ENCODE results near the gene LGR4. TPM values are rescaled to one million over a fixed set of nuclear protein-coding genes. Genes with fewer than 3 reads are reported as not detected.
A peak's percentile ranks its signal among the peaks of the same experiment; 100 is the strongest.

LGR4 gene
- total RNA-seq, 3 donors from 2014 or later (not counting 1 experiment from before 2014, with no cell fraction given), result 0.08 to 0.70 (median 0.35) TPM

DNA sequence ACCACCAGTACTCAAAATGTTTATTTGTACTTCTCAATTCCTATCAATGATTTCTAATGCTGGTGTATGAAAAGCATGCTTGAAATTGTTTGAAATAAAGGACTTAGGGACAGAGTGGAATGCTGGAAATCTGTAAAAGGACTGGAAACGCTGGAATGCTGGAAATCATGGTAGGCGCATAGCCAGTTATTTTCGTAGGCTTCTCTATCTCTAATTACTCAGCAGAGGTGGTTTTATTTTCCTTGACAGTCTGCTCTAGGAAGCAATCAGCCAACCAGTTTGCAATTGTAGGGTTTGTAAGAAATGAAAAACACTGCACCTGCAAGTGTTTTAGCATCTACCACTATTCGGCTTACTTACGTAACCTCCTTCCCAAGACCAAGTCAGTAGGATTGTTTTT, 33.2 kb upstream of the LGR4 start:
- intact Hi-C loops (cut with micrococcal nuclease), result loop anchor here (1.0 kb wide), 1 partner anchor 142 kb away; the partner anchor contains the start of gene CCDC34
- peak overlapping the region; percentile 97 for H3K27ac ChIP-seq (ENCODE audit: low read length)
- DNase-seq, result no peak
- no peaks in the 10 kb centered on the region for H3K27me3 ChIP-seq (ENCODE audit: control insufficient read depth, insufficient read depth, low read length)
- Mint-ChIP-seq H3K4me3 (peak overlapping the region; percentile 95), H3K4me1 (peaks cover 33 to 53% of the 10 kb centered on the region in 2 donors), H3K9me3 (peaks cover 0 to 3% of the 10 kb centered on the region in 2 donors), H3K36me3 (no peaks in the 10 kb centered on the region), H3K27ac (peak overlapping the region; percentile 91 to 99), H3K27me3 (ENCODE audit: low read depth in 2 of 2) (no peaks in the 10 kb centered on the region)
- peaks cover 12% of the 10 kb centered on the region for H3K4me1 ChIP-seq (ENCODE audit: control insufficient read depth, insufficient read depth, low read length)
- TF ChIP-seq, protein P1, sequence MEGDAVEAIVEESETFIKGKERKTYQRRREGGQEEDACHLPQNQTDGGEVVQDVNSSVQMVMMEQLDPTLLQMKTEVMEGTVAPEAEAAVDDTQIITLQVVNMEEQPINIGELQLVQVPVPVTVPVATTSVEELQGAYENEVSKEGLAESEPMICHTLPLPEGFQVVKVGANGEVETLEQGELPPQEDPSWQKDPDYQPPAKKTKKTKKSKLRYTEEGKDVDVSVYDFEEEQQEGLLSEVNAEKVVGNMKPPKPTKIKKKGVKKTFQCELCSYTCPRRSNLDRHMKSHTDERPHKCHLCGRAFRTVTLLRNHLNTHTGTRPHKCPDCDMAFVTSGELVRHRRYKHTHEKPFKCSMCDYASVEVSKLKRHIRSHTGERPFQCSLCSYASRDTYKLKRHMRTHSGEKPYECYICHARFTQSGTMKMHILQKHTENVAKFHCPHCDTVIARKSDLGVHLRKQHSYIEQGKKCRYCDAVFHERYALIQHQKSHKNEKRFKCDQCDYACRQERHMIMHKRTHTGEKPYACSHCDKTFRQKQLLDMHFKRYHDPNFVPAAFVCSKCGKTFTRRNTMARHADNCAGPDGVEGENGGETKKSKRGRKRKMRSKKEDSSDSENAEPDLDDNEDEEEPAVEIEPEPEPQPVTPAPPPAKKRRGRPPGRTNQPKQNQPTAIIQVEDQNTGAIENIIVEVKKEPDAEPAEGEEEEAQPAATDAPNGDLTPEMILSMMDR (IDR thresholded peaks at IDR 0.05), result no peak
- no peaks in the 10 kb centered on the region for H3K9me3 ChIP-seq (ENCODE audit: control insufficient read depth, insufficient read depth, low read length)
- 14% methylated on average over 3 of the region's 5 CpGs for WGBS (ENCODE audit: insufficient coverage)
- no peak for ATAC-seq
- H3K4me3 ChIP-seq (ENCODE audit: low read length), result peak overlapping the region; percentile 94
- H3K36me3 ChIP-seq (ENCODE audit: control insufficient read depth, insufficient read depth, low read length), result peaks cover 14% of the 10 kb centered on the region

- TF ChIP-seq, protein P1 (IDR thresholded peaks at IDR 0.05), result no peak
- no peaks in the 10 kb centered on the region for H3K27me3 ChIP-seq (ENCODE audit: control insufficient read depth, insufficient read depth, low read length)
- intact Hi-C loops (cut with micrococcal nuclease), result no loop called here
- DNase-seq, result no peak
- H3K9me3 ChIP-seq (ENCODE audit: control insufficient read depth, insufficient read depth, low read length), result no peaks in the 10 kb centered on the region
- peaks cover 0 to 3% of the 10 kb centered on the region in 2 donors for H3K9me3 Mint-ChIP-seq
- peaks cover 26% of the 10 kb centered on the region for H3K36me3 ChIP-seq (ENCODE audit: control insufficient read depth, insufficient read depth, low read length)
- no peak overlapping the region for H3K4me3 Mint-ChIP-seq
- peaks cover 12% of the 10 kb centered on the region for H3K4me1 ChIP-seq (ENCODE audit: control insufficient read depth, insufficient read depth, low read length)
- ATAC-seq, result no peak
- no CpG with 5 or more reads among the region's 2 CpGs for WGBS (ENCODE audit: insufficient coverage)
- H3K27me3 Mint-ChIP-seq (ENCODE audit: low read depth in 2 of 2), result no peaks in the 10 kb centered on the region
- H3K27ac Mint-ChIP-seq, result no peak overlapping the region
- no peaks in the 10 kb centered on the region for H3K36me3 Mint-ChIP-seq
- no peak overlapping the region for H3K27ac ChIP-seq (ENCODE audit: low read length)
- H3K4me3 ChIP-seq (ENCODE audit: low read length), result no peak overlapping the region
- peaks cover 33 to 54% of the 10 kb centered on the region in 2 donors for H3K4me1 Mint-ChIP-seq
Observed at GRCh38 chr11:27504205-27504604, 31.6 kb upstream of the LGR4 start.

- Mint-ChIP-seq H3K27me3 (ENCODE audit: low read depth in 2 of 2) (no peaks in the 10 kb centered on the region), H3K4me1 (peaks cover 18 to 32% of the 10 kb centered on the region in 2 donors), H3K4me3 (no peak overlapping the region), H3K36me3 (no peaks in the 10 kb centered on the region), H3K9me3 (no peaks in the 10 kb centered on the region), H3K27ac (no peak overlapping the region)
- peaks cover 50% of the 10 kb centered on the region for H3K36me3 ChIP-seq (ENCODE audit: control insufficient read depth, insufficient read depth, low read length)
- no peaks in the 10 kb centered on the region for H3K27me3 ChIP-seq (ENCODE audit: control insufficient read depth, insufficient read depth, low read length)
- H3K4me3 ChIP-seq (ENCODE audit: low read length), result no peak overlapping the region
- no peak for ATAC-seq
- TF ChIP-seq, protein P1 (IDR thresholded peaks at IDR 0.05), result no peak
- H3K4me1 ChIP-seq (ENCODE audit: control insufficient read depth, insufficient read depth, low read length), result peaks cover 12% of the 10 kb centered on the region
- H3K9me3 ChIP-seq (ENCODE audit: control insufficient read depth, insufficient read depth, low read length), result no peaks in the 10 kb centered on the region
- intact Hi-C loops (cut with micrococcal nuclease), result no loop called here
- no peak for DNase-seq
- H3K27ac ChIP-seq (ENCODE audit: low read length), result no peak overlapping the region
Observed at GRCh38 chr11:27501100-27501499, 28.5 kb upstream of the LGR4 start.

DNA sequence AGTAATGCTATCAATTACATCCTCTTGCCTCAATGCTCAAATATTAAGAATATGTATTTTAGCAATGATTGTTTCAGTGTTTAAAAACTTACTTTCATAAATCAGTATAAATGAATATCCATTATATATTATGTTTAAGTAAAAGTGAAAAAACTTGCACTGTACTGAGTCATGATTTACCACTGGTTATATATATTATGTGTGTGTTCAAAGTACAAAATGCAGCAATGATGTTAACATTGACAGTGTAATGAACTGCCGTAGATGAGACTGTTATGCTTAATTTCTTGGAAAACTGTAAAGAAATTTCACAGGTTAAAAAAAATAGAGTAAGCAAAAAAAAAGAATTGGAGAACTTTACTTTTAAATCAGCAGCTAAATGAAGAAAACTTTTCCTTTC, 25.3 kb upstream of the LGR4 start:
- no peak overlapping the region for H3K4me3 ChIP-seq (ENCODE audit: low read length)
- no peaks in the 10 kb centered on the region for H3K27me3 ChIP-seq (ENCODE audit: control insufficient read depth, insufficient read depth, low read length)
- H3K36me3 ChIP-seq (ENCODE audit: control insufficient read depth, insufficient read depth, low read length), result peaks cover 55% of the 10 kb centered on the region
- Mint-ChIP-seq H3K36me3 (no peaks in the 10 kb centered on the region), H3K9me3 (no peaks in the 10 kb centered on the region), H3K27me3 (ENCODE audit: low read depth in 2 of 2) (no peaks in the 10 kb centered on the region), H3K27ac (no peak overlapping the region), H3K4me1 (peaks cover 5 to 15% of the 10 kb centered on the region in 2 donors), H3K4me3 (no peak overlapping the region)
- no CpG with 5 or more reads among the region's 1 CpG for whole genome bisulfite sequencing (ENCODE audit: insufficient coverage)
- TF ChIP-seq, protein P1 (IDR thresholded peaks at IDR 0.05), result no peak
- H3K4me1 ChIP-seq (ENCODE audit: control insufficient read depth, insufficient read depth, low read length), result no peaks in the 10 kb centered on the region
- no peak overlapping the region for H3K27ac ChIP-seq (ENCODE audit: low read length)
- intact Hi-C loops (cut with micrococcal nuclease), result no loop called here
- H3K9me3 ChIP-seq (ENCODE audit: control insufficient read depth, insufficient read depth, low read length), result no peaks in the 10 kb centered on the region
- DNase-seq, result no peak
- ATAC-seq, result no peak
